A549 (cell line): ENCODE data around the gene CABP2. TPM values are rescaled to one million over a fixed set of nuclear protein-coding genes. Genes with fewer than 3 reads are reported as not detected.

Experiments used
- ATAC-seq, 2 experiments: fragments of 200-7000 bp in 1 of 2; fragments of >200 bp in 1 of 2; cut with Nextera tagmentation in 1 of 2; cut with Tn5 transposase in 1 of 2; 3 replicates each; pipeline versions ENCODE4 v1.8.0 to v1.9.1; 2018 to 2020; ENCODE audit warnings: mild to moderate bottlenecking in 1 of 2, moderate library complexity in 1 of 2
- CTCF ChIA-PET: fragments of 300-600 bp; sonication (Branson Sonifier 250); formaldehyde crosslinking; extraction: SDS; loops from one replicate; lab custom pipeline; 2021; ENCODE audit warnings: antibody characterized with exemption, inconsistent platforms; lab: Yijun Ruan, JAX
- POLR2A ChIA-PET: fragments of 350-600 bp; formaldehyde crosslinking; extraction: SDS; loops from one replicate; lab custom pipeline; 2021; ENCODE audit warnings: antibody characterized with exemption, inconsistent platforms; lab: Yijun Ruan, JAX
- DNase-seq, 2 experiments: peaks; one replicate each; pipeline versions ENCODE4 v3.0.0 to v3.0.0-alpha.2; 2011 to 2016; ENCODE audit warnings: low read depth in 1 of 2, low spot score in 1 of 2
- FAIRE-seq: peaks from 2 replicates; lab custom pipeline; 2011; peaks lifted over from hg19 to GRCh38; lab: Jason Lieb, UNC
- H3K27ac ChIP-seq, 2 experiments: fragments of >200 bp; sonication (Bioruptor Twin); formaldehyde crosslinking; 3 replicates each; pipeline ENCODE4 v1.5.1; 2016 to 2017
- H3K4me1 ChIP-seq: fragments of >200 bp; sonication (Bioruptor Twin); formaldehyde crosslinking; 3 replicates; pipeline ENCODE4 v1.6.1; 2016
- H3K4me2 ChIP-seq: fragments of >200 bp; sonication (Bioruptor Twin); formaldehyde crosslinking; 3 replicates; pipeline ENCODE4 v1.6.1; 2016
- H3K4me3 ChIP-seq: fragments of >200 bp; sonication (Bioruptor Twin); formaldehyde crosslinking; 3 replicates; pipeline ENCODE4 v1.5.1; 2016
- H3K9me3 ChIP-seq: fragments of >200 bp; sonication (Bioruptor Twin); formaldehyde crosslinking; 3 replicates; pipeline ENCODE4 v1.6.1; 2016
- CEBPB ChIP-seq, 2 experiments: fragments of >200 bp in 1 of 2; sonication (Bioruptor Twin) in 1 of 2; formaldehyde crosslinking in 1 of 2; IDR thresholded peaks; 2 replicates each; pipeline ENCODE4 v1.6.1; 2012 to 2016
- CTCF ChIP-seq: fragments of >200 bp; sonication (Bioruptor Twin); formaldehyde crosslinking; IDR thresholded peaks from 3 replicates; pipeline ENCODE4 v1.5.1; 2016
- EHF ChIP-seq: fragments of 250-450 bp; sonication (Bioruptor Pico); IDR thresholded peaks from 2 replicates; pipeline ENCODE4 v1.5.0; 2020; ENCODE audit warnings: mild to moderate bottlenecking
- EHMT2 ChIP-seq: fragments of 200-600 bp; sonication (generic); IDR thresholded peaks from 2 replicates; pipeline ENCODE4 v1.6.1; 2016; ENCODE audit warnings: antibody characterized with exemption, low read depth, mild to moderate bottlenecking, moderate library complexity
- ESRRA ChIP-seq: fragments of 150-350 bp; IDR thresholded peaks from 2 replicates; pipeline ENCODE4 v1.6.1; 2014; ENCODE audit warnings: mild to moderate bottlenecking, low read length, borderline replicate concordance
- FOSB ChIP-seq: fragments of 250-450 bp; sonication (Bioruptor Pico); IDR thresholded peaks from 2 replicates; pipeline ENCODE4 v1.5.0; 2020; ENCODE audit warnings: mild to moderate bottlenecking, moderate library complexity
- FOSL2 ChIP-seq, 2 experiments: fragments of 450-650 bp in 1 of 2; fragments of >200 bp in 1 of 2; sonication (Bioruptor Twin) in 1 of 2; formaldehyde crosslinking; IDR thresholded peaks; 2 replicates each; pipeline versions ENCODE4 v1.5.0 to v1.6.1; 2016 to 2020; ENCODE audit warnings: mild to moderate bottlenecking in 1 of 2, moderate library complexity in 1 of 2
- GATA3 ChIP-seq: IDR thresholded peaks from 2 replicates; pipeline ENCODE4 v1.6.1; 2012; ENCODE audit warnings: borderline replicate concordance
- HDAC2 ChIP-seq: fragments of 200-600 bp; sonication (generic); IDR thresholded peaks from 2 replicates; pipeline ENCODE4 v1.6.1; 2016
- HEYL ChIP-seq: fragments of 250-450 bp; sonication (Bioruptor Pico); IDR thresholded peaks from 2 replicates; pipeline ENCODE4 v1.8.0; 2021; ENCODE audit warnings: mild to moderate bottlenecking, moderate library complexity
- HMGXB4 ChIP-seq: fragments of 250-450 bp; sonication (Bioruptor Pico); IDR thresholded peaks from 2 replicates; pipeline ENCODE4 v1.5.0; 2021; ENCODE audit warnings: mild to moderate bottlenecking, moderate library complexity, borderline replicate concordance
- JUN ChIP-seq, 2 experiments: fragments of >200 bp; sonication (Bioruptor Twin); formaldehyde crosslinking; IDR thresholded peaks; 2 replicates in 1 of 2; 3 replicates in 1 of 2; pipeline ENCODE4 v1.6.1; 2016 to 2017
- MAFK ChIP-seq: fragments of 450-650 bp; IDR thresholded peaks from 2 replicates; pipeline ENCODE4 v1.6.1; 2014; ENCODE audit not compliant: partially characterized antibody
- MAX ChIP-seq: IDR thresholded peaks from 2 replicates; pipeline ENCODE4 v1.6.1; 2012
- NFE2L2 ChIP-seq: fragments of 150-350 bp; conservative IDR thresholded peaks from 2 replicates; pipeline ENCODE4 v1.6.1; 2014; ENCODE audit warnings: low read length
- NPAS2 ChIP-seq: fragments of 250-450 bp; sonication (Bioruptor Pico); IDR thresholded peaks from 2 replicates; pipeline ENCODE4 v1.8.0; 2022; ENCODE audit warnings: mild to moderate bottlenecking, moderate library complexity, borderline replicate concordance
- NR3C1 ChIP-seq: fragments of >200 bp; sonication (Bioruptor Twin); formaldehyde crosslinking; IDR thresholded peaks from 3 replicates; pipeline ENCODE4 v1.6.1; 2017
- RAD21 ChIP-seq, 2 experiments: fragments of >200 bp in 1 of 2; sonication (Bioruptor Twin) in 1 of 2; formaldehyde crosslinking in 1 of 2; IDR thresholded peaks in 1 of 2; conservative IDR thresholded peaks in 1 of 2; 2 replicates in 1 of 2; 3 replicates in 1 of 2; pipeline ENCODE4 v1.6.1; 2012 to 2018; ENCODE audit warnings: inconsistent platforms in 1 of 2
- RARB ChIP-seq: fragments of 250-450 bp; sonication (Bioruptor Pico); IDR thresholded peaks from 2 replicates; pipeline ENCODE4 v1.8.0; 2021; ENCODE audit warnings: mild to moderate bottlenecking, moderate library complexity
- RNF2 ChIP-seq: fragments of 200-600 bp; sonication (generic); IDR thresholded peaks from 2 replicates; pipeline ENCODE4 v1.6.1; 2016; ENCODE audit warnings: low read depth, mild to moderate bottlenecking, antibody characterized with exemption, moderate library complexity, borderline replicate concordance
- SMC3 ChIP-seq: fragments of >200 bp; sonication (Bioruptor Twin); formaldehyde crosslinking; IDR thresholded peaks from 3 replicates; pipeline ENCODE4 v1.6.1; 2018; ENCODE audit warnings: inconsistent platforms
- ZC3H11A ChIP-seq: fragments of 450-650 bp; IDR thresholded peaks from 2 replicates; pipeline ENCODE4 v1.6.1; 2014; ENCODE audit warnings: antibody characterized with exemption, mild to moderate bottlenecking
- ZNF302 ChIP-seq: fragments of 250-450 bp; sonication (Bioruptor Pico); IDR thresholded peaks from 2 replicates; pipeline ENCODE4 v1.9.0; 2021; ENCODE audit warnings: inconsistent platforms, mild to moderate bottlenecking, moderate library complexity
- WGBS: methylation state at CpG from one replicate; pipeline ENCODE4 v1.1.6; 2017; ENCODE audit errors: missing lambda C conversion rate; 5-methylcytosine and 5-hydroxymethylcytosine counted together
- polyA plus RNA-seq, 4 experiments: library from polyadenylated mRNA; depleted of rRNA in 3 of 4; stranded (reverse); fragments of >200 nt; fragmentation: RNase III in 1 of 4; extraction: RNeasy Plus Mini Kit Qiagen cat#74134 plus additional on column Dnase treatment in 1 of 4; gene quantifications; 2 replicates in 3 of 4; 3 replicates in 1 of 4; pipeline ENCODE4 v1.2.3, GENCODE V29; 2011 to 2017
- TF ChIP-seq, protein P1 (sequence below): fragments of 200-600 bp; sonication (generic); IDR thresholded peaks from 2 replicates; pipeline ENCODE4 v1.6.1; 2016; ENCODE audit warnings: antibody characterized with exemption, mild to moderate bottlenecking, moderate library complexity
- TF ChIP-seq, protein P2 (sequence below): fragments of 250-450 bp; sonication (Bioruptor Pico); IDR thresholded peaks from 2 replicates; pipeline ENCODE4 v1.5.0; 2020; ENCODE audit warnings: low read depth, mild to moderate bottlenecking, moderate library complexity

The CABP2 gene
- polyA plus RNA-seq, 2 of the 4 experiments (the other 2 are of a cell fraction), result not detected

DNA sequence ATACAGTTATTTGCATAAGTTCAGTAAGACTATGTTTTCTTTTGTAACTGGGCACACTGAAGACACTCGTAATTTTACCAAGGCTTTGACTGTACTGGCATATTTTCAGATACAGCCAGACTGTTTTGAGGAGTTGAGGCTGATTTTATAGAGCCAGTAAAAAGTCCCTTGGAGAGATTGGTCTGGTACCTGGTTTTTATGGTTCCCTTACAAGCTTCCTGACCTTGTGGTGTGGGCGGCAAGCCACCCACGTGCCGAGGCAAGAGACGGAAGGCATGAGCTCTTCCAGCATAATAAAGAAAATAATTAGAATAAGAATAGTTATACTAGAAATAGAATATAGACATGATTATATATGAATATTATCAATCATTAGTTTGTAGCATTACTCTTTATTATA, 49.1 kb upstream of the CABP2 start (continued):
- TF ChIP-seq, protein P1, sequence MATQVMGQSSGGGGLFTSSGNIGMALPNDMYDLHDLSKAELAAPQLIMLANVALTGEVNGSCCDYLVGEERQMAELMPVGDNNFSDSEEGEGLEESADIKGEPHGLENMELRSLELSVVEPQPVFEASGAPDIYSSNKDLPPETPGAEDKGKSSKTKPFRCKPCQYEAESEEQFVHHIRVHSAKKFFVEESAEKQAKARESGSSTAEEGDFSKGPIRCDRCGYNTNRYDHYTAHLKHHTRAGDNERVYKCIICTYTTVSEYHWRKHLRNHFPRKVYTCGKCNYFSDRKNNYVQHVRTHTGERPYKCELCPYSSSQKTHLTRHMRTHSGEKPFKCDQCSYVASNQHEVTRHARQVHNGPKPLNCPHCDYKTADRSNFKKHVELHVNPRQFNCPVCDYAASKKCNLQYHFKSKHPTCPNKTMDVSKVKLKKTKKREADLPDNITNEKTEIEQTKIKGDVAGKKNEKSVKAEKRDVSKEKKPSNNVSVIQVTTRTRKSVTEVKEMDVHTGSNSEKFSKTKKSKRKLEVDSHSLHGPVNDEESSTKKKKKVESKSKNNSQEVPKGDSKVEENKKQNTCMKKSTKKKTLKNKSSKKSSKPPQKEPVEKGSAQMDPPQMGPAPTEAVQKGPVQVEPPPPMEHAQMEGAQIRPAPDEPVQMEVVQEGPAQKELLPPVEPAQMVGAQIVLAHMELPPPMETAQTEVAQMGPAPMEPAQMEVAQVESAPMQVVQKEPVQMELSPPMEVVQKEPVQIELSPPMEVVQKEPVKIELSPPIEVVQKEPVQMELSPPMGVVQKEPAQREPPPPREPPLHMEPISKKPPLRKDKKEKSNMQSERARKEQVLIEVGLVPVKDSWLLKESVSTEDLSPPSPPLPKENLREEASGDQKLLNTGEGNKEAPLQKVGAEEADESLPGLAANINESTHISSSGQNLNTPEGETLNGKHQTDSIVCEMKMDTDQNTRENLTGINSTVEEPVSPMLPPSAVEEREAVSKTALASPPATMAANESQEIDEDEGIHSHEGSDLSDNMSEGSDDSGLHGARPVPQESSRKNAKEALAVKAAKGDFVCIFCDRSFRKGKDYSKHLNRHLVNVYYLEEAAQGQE, result no peak
- no peak for TF ChIP-seq RNF2
- no peak for TF ChIP-seq NFE2L2
- no peak for TF ChIP-seq ZC3H11A
- TF ChIP-seq SMC3, result no peak
- TF ChIP-seq CTCF, result no peak
- TF ChIP-seq NPAS2, result no peak
- TF ChIP-seq JUN (IDR thresholded peaks at IDR 0.05), result no peak
- TF ChIP-seq, all 56 proteins: peak for 0

DNA sequence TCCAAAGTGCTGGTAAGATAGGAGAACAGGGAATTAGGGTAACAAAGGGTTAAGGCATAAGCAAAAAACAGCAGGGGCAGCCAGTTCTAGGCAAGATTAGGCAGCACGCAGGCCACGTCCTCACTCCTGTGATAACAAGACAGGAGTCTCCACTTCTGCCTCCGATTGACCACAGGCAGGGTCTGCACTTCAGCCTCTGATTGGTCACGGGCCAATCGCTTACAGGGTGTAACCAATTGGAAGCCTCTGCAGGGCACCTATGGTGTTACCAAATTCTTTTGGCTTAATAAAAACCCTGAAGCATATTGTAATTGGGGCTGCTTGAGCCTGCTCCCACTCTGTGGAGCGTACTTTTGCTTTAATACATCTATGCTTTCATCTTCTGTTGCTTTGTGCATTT, 48.2 kb upstream of the CABP2 start:
- no peak overlapping the region for H3K4me3 ChIP-seq
- TF ChIP-seq CEBPB (IDR thresholded peaks at IDR 0.05) (no peak), EHMT2 (no peak), RARB (no peak), HEYL (no peak), HDAC2 (no peak), RAD21 (conservative IDR thresholded peaks at IDR 0.05 in 1 of 2, IDR thresholded peaks at IDR 0.05 in 1 of 2) (no peak), FOSB (CRISPR knock-in tag) (no peak), MAX (no peak), ESRRA (no peak), FOSL2 (IDR thresholded peaks at IDR 0.05) (no peak), FOSL2 (CRISPR knock-in tag; IDR thresholded peaks at IDR 0.05) (no peak), ZC3H11A (no peak), GATA3 (no peak), CTCF (no peak), ZNF302 (CRISPR knock-in tag) (no peak), RNF2 (no peak), MAFK (no peak), EHF (CRISPR knock-in tag) (no peak), HMGXB4 (CRISPR knock-in tag) (no peak), NR3C1 (no peak)
- TF ChIP-seq, protein P2, sequence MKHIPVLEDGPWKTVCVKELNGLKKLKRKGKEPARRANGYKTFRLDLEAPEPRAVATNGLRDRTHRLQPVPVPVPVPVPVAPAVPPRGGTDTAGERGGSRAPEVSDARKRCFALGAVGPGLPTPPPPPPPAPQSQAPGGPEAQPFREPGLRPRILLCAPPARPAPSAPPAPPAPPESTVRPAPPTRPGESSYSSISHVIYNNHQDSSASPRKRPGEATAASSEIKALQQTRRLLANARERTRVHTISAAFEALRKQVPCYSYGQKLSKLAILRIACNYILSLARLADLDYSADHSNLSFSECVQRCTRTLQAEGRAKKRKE (CRISPR knock-in tag), result no peak
- H3K4me2 ChIP-seq, result no peak overlapping the region
- CTCF ChIA-PET, result interaction anchor here (1.1 to 5.1 kb wide), 11 partner anchors 13 to 172 kb away, joined by 3 to 65 read pairs (median 5); partner anchors contain the start of genes GSTP1 and NUDT8
- peak in 1 of 2 experiments; percentile 55; a peak in 3 of 6 replicates for ATAC-seq
- POLR2A ChIA-PET, result interaction anchor here (0.9 kb wide), 1 partner anchor 12 kb away, joined by 3 read pairs; no protein-coding TSS in a partner anchor
- peaks cover 13% of the 10 kb centered on the region for H3K4me1 ChIP-seq
- H3K9me3 ChIP-seq, result no peaks in the 10 kb centered on the region
- no peak for FAIRE-seq
- DNase-seq, result no peak
- WGBS, result 63% methylated on average over 6 of the region's 6 CpGs
- H3K27ac ChIP-seq, result 0 out of 6 replicates have a peak overlapping the region, but pooled peaks of 1 of the 2 experiments have one; percentile 14
